Measurements from ENCODE around the gene ENO2.

GRCh38 chr12:6915789-6916285 is 1.5 kb downstream of the ENO2 start:
- TF ChIP-seq CTCF (IDR thresholded peaks at IDR 0.05) (no peak), POLR2A (IDR thresholded peaks at IDR 0.05) (no peak)
